ENCODE data around the gene CDC20.

CDC20 gene

GRCh38 chr1:43358746-43359693, at the start of gene CDC20:
Gene CDC20 (plus strand): TSS chr1:43358981. CDS start chr1:43359216, 235 bp downstream.
- DNase-seq, result peak; percentile 93

- DNase-seq, result no peak
Observed at GRCh38 chr1:43309405-43310025, 49.3 kb upstream of the CDC20 start.

- DNase-seq, result no peak
Observed at GRCh38 chr1:43311521-43311920, 47.3 kb upstream of the CDC20 start.

GRCh38 chr1:43312212-43312623, 46.6 kb upstream of the CDC20 start:
- no peak for DNase-seq

- DNase-seq, result no peak
Observed at GRCh38 chr1:43312663-43313515, 45.9 kb upstream of the CDC20 start.

- DNase-seq, result no peak
Observed at GRCh38 chr1:43313771-43314170, 45.0 kb upstream of the CDC20 start.

- no peak for DNase-seq
Observed at GRCh38 chr1:43314233-43314632, 44.5 kb upstream of the CDC20 start.

GRCh38 chr1:43315481-43315880, 43.3 kb upstream of the CDC20 start:
- no peak for DNase-seq

GRCh38 chr1:43315963-43316737, 42.6 kb upstream of the CDC20 start:
- no peak for DNase-seq

- DNase-seq, result no peak
Observed at GRCh38 chr1:43316738-43317520, 41.9 kb upstream of the CDC20 start.

GRCh38 chr1:43317817-43318471, 40.8 kb upstream of the CDC20 start:
- no peak for DNase-seq

- DNase-seq, result no peak
Observed at GRCh38 chr1:43318831-43319230, 40.0 kb upstream of the CDC20 start.

- DNase-seq, result no peak
Observed at GRCh38 chr1:43319288-43319687, 39.5 kb upstream of the CDC20 start.

GRCh38 chr1:43319766-43320165, 39.0 kb upstream of the CDC20 start:
- DNase-seq, result no peak

GRCh38 chr1:43321331-43321891, 37.4 kb upstream of the CDC20 start:
- no peak for DNase-seq

GRCh38 chr1:43322506-43322905, 36.3 kb upstream of the CDC20 start:
- no peak for DNase-seq

GRCh38 chr1:43324810-43325209, 34.0 kb upstream of the CDC20 start:
- no peak for DNase-seq

- no peak for DNase-seq
Observed at GRCh38 chr1:43325381-43325780, 33.4 kb upstream of the CDC20 start.

- DNase-seq, result no peak
Observed at GRCh38 chr1:43327549-43328292, 31.1 kb upstream of the CDC20 start.
